GM10266 (cell line): ENCODE data around the gene BMI1.

ENCODE experiments used
- DNase-seq: peaks from one replicate; pipeline ENCODE4 v3.0.0; 2012; ENCODE audit errors: extremely low spot score
- TF ChIP-seq, protein P1 (sequence below): IDR thresholded peaks from 2 replicates; pipeline ENCODE4 v1.5.1; 2012; ENCODE audit warnings: mild to moderate bottlenecking, low read depth; ENCODE audit not compliant: control insufficient read depth, insufficient read depth; ENCODE audit errors: missing control alignments

Gene BMI1

DNA sequence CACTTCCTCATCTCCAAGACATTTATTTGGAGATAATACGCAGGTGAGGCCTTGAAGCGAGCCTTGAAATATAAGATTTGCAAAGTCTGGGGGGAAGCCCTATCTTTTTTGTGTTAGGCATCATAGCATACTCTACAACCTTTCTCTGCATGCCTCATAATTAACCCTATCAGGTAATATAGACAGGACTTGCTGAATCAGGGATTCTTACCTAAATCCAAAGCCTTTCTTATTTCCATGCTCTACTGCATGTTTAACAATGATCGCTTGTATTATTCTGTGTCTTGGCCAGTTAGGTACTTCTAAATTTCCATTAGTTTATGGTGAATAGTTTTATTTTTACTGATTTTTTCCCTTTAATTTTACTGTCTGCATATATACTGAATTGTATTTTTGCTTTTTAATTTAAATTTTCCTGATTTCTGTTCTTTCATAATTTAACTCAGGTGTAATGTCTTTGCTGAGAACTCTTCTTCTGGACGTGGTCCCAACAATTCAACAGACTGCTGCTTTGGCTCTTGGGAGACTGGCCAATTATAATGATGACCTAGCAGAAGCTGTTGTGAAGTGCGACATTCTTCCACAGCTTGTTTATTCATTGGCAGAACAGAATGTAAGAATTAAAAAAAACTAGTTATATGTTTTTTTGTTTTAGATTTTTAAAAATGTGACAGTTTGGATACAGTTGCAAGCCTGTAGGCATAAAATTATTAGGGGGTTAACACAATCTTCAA is 43.7 kb downstream of the BMI1 start:
- TF ChIP-seq, protein P1, sequence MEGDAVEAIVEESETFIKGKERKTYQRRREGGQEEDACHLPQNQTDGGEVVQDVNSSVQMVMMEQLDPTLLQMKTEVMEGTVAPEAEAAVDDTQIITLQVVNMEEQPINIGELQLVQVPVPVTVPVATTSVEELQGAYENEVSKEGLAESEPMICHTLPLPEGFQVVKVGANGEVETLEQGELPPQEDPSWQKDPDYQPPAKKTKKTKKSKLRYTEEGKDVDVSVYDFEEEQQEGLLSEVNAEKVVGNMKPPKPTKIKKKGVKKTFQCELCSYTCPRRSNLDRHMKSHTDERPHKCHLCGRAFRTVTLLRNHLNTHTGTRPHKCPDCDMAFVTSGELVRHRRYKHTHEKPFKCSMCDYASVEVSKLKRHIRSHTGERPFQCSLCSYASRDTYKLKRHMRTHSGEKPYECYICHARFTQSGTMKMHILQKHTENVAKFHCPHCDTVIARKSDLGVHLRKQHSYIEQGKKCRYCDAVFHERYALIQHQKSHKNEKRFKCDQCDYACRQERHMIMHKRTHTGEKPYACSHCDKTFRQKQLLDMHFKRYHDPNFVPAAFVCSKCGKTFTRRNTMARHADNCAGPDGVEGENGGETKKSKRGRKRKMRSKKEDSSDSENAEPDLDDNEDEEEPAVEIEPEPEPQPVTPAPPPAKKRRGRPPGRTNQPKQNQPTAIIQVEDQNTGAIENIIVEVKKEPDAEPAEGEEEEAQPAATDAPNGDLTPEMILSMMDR: no peak
- no peak for DNase-seq

DNA sequence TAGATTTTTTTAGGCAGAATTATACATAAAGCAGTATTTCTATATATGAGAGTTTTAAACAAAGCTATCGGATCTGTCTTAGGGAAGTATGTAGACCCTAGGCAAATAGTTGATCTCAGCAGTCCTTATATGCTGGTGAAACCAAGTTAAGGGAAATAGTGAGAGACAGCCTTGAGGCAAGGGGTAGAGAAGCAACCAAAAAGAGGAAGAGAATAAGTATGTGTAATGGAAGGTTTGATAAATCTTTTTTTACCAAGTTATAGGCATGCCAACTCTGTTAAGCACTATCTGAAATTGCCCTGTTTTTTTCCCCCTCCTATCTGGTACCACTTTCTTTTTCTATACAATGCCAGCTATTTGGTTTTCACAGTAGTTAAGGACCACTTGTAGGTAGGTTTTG is 44.3 kb downstream of the BMI1 start:
- no peak for DNase-seq
- TF ChIP-seq, protein P1: no peak

DNA sequence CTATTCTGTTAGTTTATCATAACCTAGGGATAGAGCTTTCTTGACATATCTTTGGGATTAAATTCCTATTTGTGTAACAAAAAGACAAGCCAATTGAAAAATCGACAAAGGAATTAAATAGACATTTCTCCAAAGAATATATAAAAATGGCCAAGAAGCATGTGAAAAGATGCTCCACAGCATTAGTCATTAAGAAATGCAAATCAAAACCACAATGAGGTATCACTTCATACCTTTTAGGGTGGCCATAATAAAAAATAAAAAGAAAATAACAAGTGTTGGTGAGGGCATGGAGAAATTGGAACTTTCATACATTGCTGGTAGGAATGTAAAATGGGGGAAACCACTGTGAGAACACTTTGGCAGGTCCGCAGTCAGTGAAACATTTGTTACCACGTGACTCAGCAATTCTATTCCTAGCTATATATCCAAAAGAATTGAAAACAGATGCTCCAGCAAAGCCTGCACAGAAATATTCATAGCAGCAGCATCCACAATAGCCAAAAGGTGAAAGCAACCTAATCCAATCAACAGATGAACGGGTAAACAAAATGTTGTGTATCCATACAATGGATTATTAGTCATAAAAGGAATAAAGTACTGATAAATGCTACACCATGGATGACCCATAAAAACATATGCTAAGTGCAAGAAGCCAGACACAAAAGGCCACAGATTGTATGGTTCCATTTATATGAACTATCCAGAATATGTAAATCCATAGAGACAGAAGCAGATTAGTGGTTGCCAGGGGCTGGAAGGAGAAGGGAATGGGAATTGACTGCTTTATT is 44.9 kb downstream of the BMI1 start:
- no peak for DNase-seq
- TF ChIP-seq, protein P1: no peak

DNA sequence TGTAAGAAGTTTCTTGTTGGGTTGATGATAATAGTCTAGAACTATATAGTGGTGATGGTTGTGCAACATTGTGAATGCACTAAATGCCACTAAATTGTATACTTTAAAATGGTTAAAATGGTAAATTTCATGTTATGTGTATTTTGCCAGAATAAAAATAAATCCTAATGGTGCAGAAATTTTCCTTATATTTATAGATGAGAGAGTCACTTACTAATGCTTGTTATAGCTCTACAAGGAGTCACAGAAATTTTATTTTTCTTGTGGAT is 45.5 kb downstream of the BMI1 start:
- TF ChIP-seq, protein P1: no peak
- DNase-seq: no peak

DNA sequence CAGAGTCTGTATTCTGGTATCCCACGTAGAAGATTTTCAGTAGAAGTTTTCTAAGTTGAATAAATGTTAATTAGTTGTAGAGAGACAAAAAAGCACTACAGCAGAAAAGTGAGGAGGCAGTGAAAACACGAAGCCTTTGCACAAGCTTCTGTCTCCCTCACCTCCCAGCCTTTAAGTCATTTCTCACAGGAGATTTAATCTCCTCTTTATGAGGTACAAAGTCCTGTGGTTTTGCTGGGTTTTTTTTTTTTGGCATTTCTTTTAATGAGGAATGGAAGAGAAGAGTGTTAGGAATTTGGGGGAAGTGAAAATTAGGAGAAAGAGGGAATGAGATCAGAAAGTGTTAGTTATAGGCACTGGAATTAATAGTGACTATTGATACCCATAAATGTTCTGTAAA is 45.9 kb downstream of the BMI1 start:
- DNase-seq: no peak
- TF ChIP-seq, protein P1: no peak

DNA sequence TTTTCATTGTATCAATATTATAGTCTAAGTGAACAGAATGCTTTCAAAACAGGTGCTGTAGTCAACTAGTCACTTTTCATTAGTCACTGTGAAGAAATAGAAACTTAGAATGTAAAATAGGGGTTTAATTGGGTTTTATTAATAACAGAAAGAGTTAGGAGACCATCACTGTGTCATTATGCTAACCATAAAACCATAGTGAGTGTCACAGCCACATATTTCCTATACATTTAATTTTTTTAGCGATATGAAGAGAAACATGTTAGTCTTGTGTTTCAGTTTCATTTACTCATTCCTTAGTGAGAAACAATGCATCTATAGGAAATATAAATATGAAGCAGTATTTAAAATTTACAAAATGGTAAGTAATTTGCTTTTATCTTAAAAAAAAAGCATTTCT is 46.6 kb downstream of the BMI1 start:
- DNase-seq: no peak
- TF ChIP-seq, protein P1: no peak

DNA sequence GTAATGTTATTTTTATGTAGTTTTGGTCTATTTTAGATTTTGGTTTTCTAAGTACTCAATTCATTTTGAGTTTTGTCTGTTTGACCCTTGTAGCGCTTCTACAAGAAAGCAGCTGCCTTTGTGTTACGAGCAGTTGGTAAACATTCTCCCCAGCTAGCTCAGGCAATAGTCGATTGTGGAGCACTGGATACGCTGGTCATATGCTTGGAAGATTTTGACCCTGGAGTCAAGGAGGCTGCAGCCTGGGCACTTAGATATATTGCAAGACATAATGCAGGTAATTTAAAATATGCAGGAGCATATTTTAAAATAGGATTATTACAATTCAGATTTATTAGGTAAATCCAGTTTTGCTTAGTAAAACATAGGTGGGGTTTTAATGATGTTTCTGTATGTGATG is 47.5 kb downstream of the BMI1 start:
- no peak for DNase-seq
- TF ChIP-seq, protein P1: no peak
